Neural crest cell (in vitro differentiated cells): ENCODE measurements around the gene SORCS2. TPM values are rescaled to one million over a fixed set of nuclear protein-coding genes. Genes with fewer than 3 reads are reported as not detected.

Source experiments
- DNase-seq: peaks from one replicate; pipeline ENCODE4 v3.0.0; 2021; ENCODE audit warnings: low read depth, mixed read lengths, low spot score
- H3K27ac Mint-ChIP-seq: one replicate; pipeline ENCODE4 v1.8.0; 2021; ENCODE audit warnings: mild to moderate bottlenecking, mixed read lengths; ENCODE audit not compliant: unreplicated experiment
- H3K27me3 Mint-ChIP-seq: 2 replicates; pipeline ENCODE4 v1.8.0; 2021; ENCODE audit warnings: low read depth, mild to moderate bottlenecking, mixed read lengths
- H3K36me3 Mint-ChIP-seq: 2 replicates; pipeline ENCODE4 v1.8.0; 2021; ENCODE audit warnings: low read depth, mild to moderate bottlenecking, mixed read lengths
- H3K4me1 Mint-ChIP-seq: 2 replicates; pipeline ENCODE4 v1.8.0; 2021; ENCODE audit warnings: mixed read lengths
- H3K4me3 Mint-ChIP-seq: one replicate; pipeline ENCODE4 v1.8.0; 2021; ENCODE audit warnings: mild to moderate bottlenecking, mixed read lengths
- H3K9me3 Mint-ChIP-seq: 2 replicates; pipeline ENCODE4 v1.8.0; 2021; ENCODE audit warnings: mixed read lengths
- total RNA-seq: library from RNA; stranded (reverse); gene quantifications from 2 replicates; pipeline ENCODE4 v1.2.1, GENCODE V29; 2021
- TF ChIP-seq, protein P1 (sequence below): fragments of 200-600 bp; sonication (generic); conservative IDR thresholded peaks from 2 replicates; pipeline ENCODE4 v1.5.0; 2021; ENCODE audit warnings: antibody characterized with exemption, mild to moderate bottlenecking

The SORCS2 gene
- total RNA-seq, 1 donor from 2014 or later = 1.1 TPM

- TF ChIP-seq, protein P1, sequence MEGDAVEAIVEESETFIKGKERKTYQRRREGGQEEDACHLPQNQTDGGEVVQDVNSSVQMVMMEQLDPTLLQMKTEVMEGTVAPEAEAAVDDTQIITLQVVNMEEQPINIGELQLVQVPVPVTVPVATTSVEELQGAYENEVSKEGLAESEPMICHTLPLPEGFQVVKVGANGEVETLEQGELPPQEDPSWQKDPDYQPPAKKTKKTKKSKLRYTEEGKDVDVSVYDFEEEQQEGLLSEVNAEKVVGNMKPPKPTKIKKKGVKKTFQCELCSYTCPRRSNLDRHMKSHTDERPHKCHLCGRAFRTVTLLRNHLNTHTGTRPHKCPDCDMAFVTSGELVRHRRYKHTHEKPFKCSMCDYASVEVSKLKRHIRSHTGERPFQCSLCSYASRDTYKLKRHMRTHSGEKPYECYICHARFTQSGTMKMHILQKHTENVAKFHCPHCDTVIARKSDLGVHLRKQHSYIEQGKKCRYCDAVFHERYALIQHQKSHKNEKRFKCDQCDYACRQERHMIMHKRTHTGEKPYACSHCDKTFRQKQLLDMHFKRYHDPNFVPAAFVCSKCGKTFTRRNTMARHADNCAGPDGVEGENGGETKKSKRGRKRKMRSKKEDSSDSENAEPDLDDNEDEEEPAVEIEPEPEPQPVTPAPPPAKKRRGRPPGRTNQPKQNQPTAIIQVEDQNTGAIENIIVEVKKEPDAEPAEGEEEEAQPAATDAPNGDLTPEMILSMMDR = no peak
- H3K4me3 Mint-ChIP-seq = no peak overlapping the region
- no peaks in the 10 kb centered on the region for H3K9me3 Mint-ChIP-seq
- no peaks in the 10 kb centered on the region for H3K27me3 Mint-ChIP-seq
- no peak for DNase-seq
- H3K27ac Mint-ChIP-seq = no peak overlapping the region
- peaks cover 11% of the 10 kb centered on the region for H3K36me3 Mint-ChIP-seq
- peaks cover 60% of the 10 kb centered on the region for H3K4me1 Mint-ChIP-seq
Measured at GRCh38 chr4:7777017-7777710, 584.8 kb downstream of the SORCS2 start.

- H3K36me3 Mint-ChIP-seq = peaks cover 10% of the 10 kb centered on the region
- TF ChIP-seq, protein P1 = no peak
- no peaks in the 10 kb centered on the region for H3K9me3 Mint-ChIP-seq
- no peak overlapping the region for H3K27ac Mint-ChIP-seq
- DNase-seq = no peak
- no peak overlapping the region for H3K4me3 Mint-ChIP-seq
- no peaks in the 10 kb centered on the region for H3K27me3 Mint-ChIP-seq
- H3K4me1 Mint-ChIP-seq = peaks cover 57% of the 10 kb centered on the region
Measured at GRCh38 chr4:7777871-7778509, 585.7 kb downstream of the SORCS2 start.

GRCh38 chr4:7778510-7779431, 586.4 kb downstream of the SORCS2 start:
- Mint-ChIP-seq H3K4me1 (peaks cover 58% of the 10 kb centered on the region), H3K9me3 (no peaks in the 10 kb centered on the region), H3K36me3 (peaks cover 10% of the 10 kb centered on the region), H3K4me3 (no peak overlapping the region), H3K27ac (no peak overlapping the region), H3K27me3 (no peaks in the 10 kb centered on the region)
- DNase-seq = no peak
- TF ChIP-seq, protein P1 = no peak

- peaks cover 59% of the 10 kb centered on the region for H3K4me1 Mint-ChIP-seq
- H3K27ac Mint-ChIP-seq = no peak overlapping the region
Measured at GRCh38 chr4:7779432-7779768, 587.1 kb downstream of the SORCS2 start.

DNA sequence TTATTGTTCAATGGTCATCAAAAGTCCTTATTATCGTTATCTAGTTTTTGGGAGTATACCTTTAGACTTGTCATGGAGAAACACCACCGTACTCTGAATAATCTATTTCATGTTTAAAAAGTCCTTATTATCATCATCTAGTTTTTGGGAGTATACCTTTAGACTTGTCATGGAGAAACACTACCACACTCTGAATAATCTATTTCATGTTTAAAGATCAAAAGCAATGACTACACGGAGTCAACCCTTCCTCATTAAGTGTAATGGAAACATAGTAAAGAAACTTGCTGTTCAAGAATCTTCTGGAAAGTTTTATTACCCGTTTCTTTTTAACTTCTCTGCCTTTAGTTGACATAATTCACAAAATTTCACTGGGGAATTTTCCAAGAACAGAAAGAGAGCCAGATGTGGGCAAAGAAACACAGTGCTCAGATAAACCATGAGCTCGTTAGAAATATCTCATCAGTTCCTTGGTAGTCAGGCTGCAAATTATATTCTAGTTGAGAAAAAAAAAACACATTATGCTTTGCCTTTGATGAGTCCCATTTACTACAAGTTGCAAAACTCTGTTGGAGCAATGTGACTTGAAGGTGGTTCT, 588.5 kb downstream of the SORCS2 start:
- Mint-ChIP-seq H3K9me3 (no peaks in the 10 kb centered on the region), H3K4me3 (no peak overlapping the region), H3K27me3 (no peaks in the 10 kb centered on the region), H3K4me1 (peaks cover 45% of the 10 kb centered on the region), H3K36me3 (peaks cover 13% of the 10 kb centered on the region), H3K27ac (no peak overlapping the region)
- TF ChIP-seq, protein P1 = no peak
- no peak for DNase-seq

More at GRCh38 chr4:7779432-7779768, 587.1 kb downstream of the SORCS2 start:
- no peak for DNase-seq
- no peaks in the 10 kb centered on the region for H3K27me3 Mint-ChIP-seq
- H3K9me3 Mint-ChIP-seq = no peaks in the 10 kb centered on the region
- TF ChIP-seq, protein P1 = no peak
- H3K36me3 Mint-ChIP-seq = peaks cover 10% of the 10 kb centered on the region
- H3K4me3 Mint-ChIP-seq = no peak overlapping the region
